H1 (cell line): ENCODE measurements around the gene TEKT3. TPM values are rescaled to one million over a fixed set of nuclear protein-coding genes. Genes with fewer than 3 reads are reported as not detected.

Experiments used
- CTCF ChIA-PET: fragments of 300-600 bp; sonication (Branson Sonifier 250); formaldehyde crosslinking; loops from one replicate; lab custom pipeline; 2021; ENCODE audit not compliant: partially characterized antibody; lab: Charles Lee
- POLR2A ChIA-PET: fragments of 300-600 bp; sonication (Branson Sonifier 250); formaldehyde crosslinking; loops from one replicate; lab custom pipeline; 2021; ENCODE audit warnings: inconsistent platforms; ENCODE audit not compliant: partially characterized antibody; lab: Charles Lee
- DNase-seq, 2 experiments: peaks; one replicate each; pipeline versions ENCODE4 v3.0.0 to v3.0.0-alpha.2; 2010 to 2022; ENCODE audit warnings: low spot score in 2 of 2, low read depth in 1 of 2, mixed read lengths in 1 of 2
- FAIRE-seq: peaks from 2 replicates; lab custom pipeline; 2011; peaks lifted over from hg19 to GRCh38; lab: Jason Lieb, UNC
- H2AFZ ChIP-seq: 2 replicates; pipeline ENCODE4 v1.8.1; 2012; ENCODE audit warnings: low read length, inconsistent platforms
- H2AK5ac ChIP-seq: 2 replicates; pipeline ENCODE4 v1.6.1; 2013; ENCODE audit warnings: low read depth, low read length
- H2BK120ac ChIP-seq: replicated peaks from 2 replicates; pipeline ENCODE3; 2013; ENCODE audit warnings: low read depth, low read length, inconsistent platforms
- H2BK12ac ChIP-seq: 2 replicates; pipeline ENCODE4 v1.6.1; 2013; ENCODE audit warnings: low read depth, low read length
- H2BK15ac ChIP-seq: 2 replicates; pipeline ENCODE4 v1.6.1; 2013; ENCODE audit warnings: low read length
- H2BK20ac ChIP-seq: 2 replicates; pipeline ENCODE4 v1.6.1; 2013; ENCODE audit warnings: low read length
- H2BK5ac ChIP-seq: 2 replicates; pipeline ENCODE4 v1.6.1; 2013; ENCODE audit warnings: low read depth, low read length
- H3K14ac ChIP-seq: 2 replicates; pipeline ENCODE4 v1.6.1; 2013; ENCODE audit warnings: inconsistent platforms; ENCODE audit not compliant: insufficient read length
- H3K18ac ChIP-seq: 2 replicates; pipeline ENCODE4 v1.6.1; 2013; ENCODE audit warnings: low read length; ENCODE audit errors: extremely low read depth
- H3K23ac ChIP-seq: 2 replicates; pipeline ENCODE4 v1.6.1; 2013; ENCODE audit warnings: inconsistent platforms; ENCODE audit not compliant: insufficient read length
- H3K23me2 ChIP-seq: 2 replicates; pipeline ENCODE4 v1.6.1; 2013; ENCODE audit warnings: low read depth, low read length
- H3K27ac ChIP-seq: 2 replicates; pipeline ENCODE4 v1.6.1; 2011; ENCODE audit warnings: low read depth, low read length, inconsistent platforms
- H3K27me3 ChIP-seq, 4 experiments: replicated peaks in 1 of 4; 1 replicate in 1 of 4; 2 replicates in 3 of 4; pipeline versions ENCODE4 v1.6.1 to v1.8.1; 2011 to 2013; ENCODE audit warnings: low read length in 3 of 4, mild to moderate bottlenecking in 3 of 4, inconsistent platforms in 2 of 4, mixed read lengths in 2 of 4, moderate library complexity in 1 of 4; ENCODE audit not compliant: control insufficient read depth in 3 of 4, insufficient read depth in 3 of 4; ENCODE audit errors: extremely low read depth in 1 of 4
- H3K36me3 ChIP-seq, 4 experiments: 2 replicates each; pipeline versions ENCODE4 v1.6.1 to v1.8.1; 2011 to 2013; ENCODE audit warnings: mild to moderate bottlenecking in 4 of 4, low read length in 3 of 4, moderate library complexity in 2 of 4, control low read depth in 1 of 4, inconsistent platforms in 1 of 4; ENCODE audit not compliant: insufficient read depth in 4 of 4, control insufficient read depth in 2 of 4
- H3K4ac ChIP-seq: replicated peaks from 2 replicates; pipeline ENCODE3; 2013; ENCODE audit warnings: low read length, low read depth, mixed read lengths, inconsistent platforms; ENCODE audit not compliant: insufficient read length
- H3K4me1 ChIP-seq, 4 experiments: replicated peaks in 1 of 4; 1 replicate in 1 of 4; 2 replicates in 3 of 4; pipeline versions ENCODE4 v1.6.1 to v1.8.1; 2011 to 2013; ENCODE audit warnings: low read length in 3 of 4, inconsistent platforms in 2 of 4, mixed read lengths in 1 of 4; ENCODE audit not compliant: insufficient read depth in 4 of 4, control insufficient read depth in 3 of 4
- H3K4me2 ChIP-seq, 2 experiments: 2 replicates each; pipeline versions ENCODE4 v1.6.1 to v1.8.1; 2011 to 2013; ENCODE audit warnings: low read depth in 2 of 2, low read length in 2 of 2, control low read depth in 1 of 2, inconsistent platforms in 1 of 2, mild to moderate bottlenecking in 1 of 2; ENCODE audit not compliant: insufficient read depth in 1 of 2
- H3K4me3 ChIP-seq, 4 experiments: fragments of 200-600, 300-600 bp in 1 of 4; sonication (generic), shearing (Covaris generic), sonication (Bioruptor Twin) in 1 of 4; 2 replicates each; pipeline versions ENCODE4 v1.5.1 to v1.8.1; 2011 to 2016; ENCODE audit warnings: low read length in 4 of 4, low read depth in 3 of 4, control low read depth in 2 of 4, inconsistent platforms in 2 of 4, mild to moderate bottlenecking in 2 of 4, mixed read lengths in 1 of 4, moderate library complexity in 1 of 4; ENCODE audit not compliant: insufficient read depth in 2 of 4; ENCODE audit errors: extremely low read depth in 1 of 4
- H3K56ac ChIP-seq: replicated peaks from 2 replicates; pipeline ENCODE3; 2013; ENCODE audit warnings: low read depth, mild to moderate bottlenecking, mixed read lengths, low read length, inconsistent platforms; ENCODE audit not compliant: insufficient read length
- H3K79me1 ChIP-seq: 2 replicates; pipeline ENCODE4 v1.6.1; 2013; ENCODE audit warnings: low read depth, low read length, control low read depth
- H3K79me2 ChIP-seq, 2 experiments: 2 replicates each; pipeline versions ENCODE4 v1.6.1 to v1.8.1; 2012 to 2013; ENCODE audit warnings: low read length in 2 of 2, mild to moderate bottlenecking in 2 of 2, inconsistent platforms in 1 of 2; ENCODE audit not compliant: insufficient read depth in 2 of 2, control insufficient read depth in 1 of 2
- H3K9ac ChIP-seq, 4 experiments: replicated peaks in 1 of 4; 1 replicate in 1 of 4; 2 replicates in 3 of 4; pipeline versions ENCODE4 v1.6.1 to v1.8.1; 2011 to 2013; ENCODE audit warnings: low read depth in 3 of 4, low read length in 3 of 4, control low read depth in 2 of 4, mild to moderate bottlenecking in 2 of 4, moderate library complexity in 2 of 4, inconsistent platforms in 1 of 4; ENCODE audit errors: extremely low read depth in 1 of 4
- H3K9me3 ChIP-seq, 2 experiments: 2 replicates each; pipeline versions ENCODE4 v1.6.1 to v1.8.1; 2012 to 2013; ENCODE audit warnings: mild to moderate bottlenecking in 2 of 2, moderate library complexity in 2 of 2, control low read depth in 1 of 2, inconsistent platforms in 1 of 2, low read depth in 1 of 2, low read length in 1 of 2, mixed read lengths in 1 of 2; ENCODE audit not compliant: insufficient read depth in 2 of 2
- H4K20me1 ChIP-seq, 2 experiments: replicated peaks in 1 of 2; 2 replicates each; pipeline versions ENCODE3 to v1.8.1; 2011 to 2013; ENCODE audit warnings: inconsistent platforms in 2 of 2, low read length in 2 of 2, mild to moderate bottlenecking in 1 of 2; ENCODE audit not compliant: insufficient read depth in 2 of 2, control insufficient read depth in 1 of 2
- H4K5ac ChIP-seq: 2 replicates; pipeline ENCODE4 v1.6.1; 2013; ENCODE audit warnings: low read length, low read depth, mixed read lengths, inconsistent platforms; ENCODE audit not compliant: insufficient read length
- H4K8ac ChIP-seq: 2 replicates; pipeline ENCODE4 v1.8.0; 2013; ENCODE audit warnings: mild to moderate bottlenecking, moderate library complexity, low read length, inconsistent platforms; ENCODE audit not compliant: insufficient read depth; ENCODE audit errors: extremely low read depth
- H4K91ac ChIP-seq: replicated peaks from 2 replicates; pipeline ENCODE3; 2013; ENCODE audit warnings: low read length, mixed read lengths, inconsistent platforms; ENCODE audit not compliant: insufficient read length
- CEBPB ChIP-seq: IDR thresholded peaks from 2 replicates; pipeline ENCODE4 v1.6.1; 2012; ENCODE audit warnings: low read depth, low read length
- KDM5A ChIP-seq: fragments of 200-600 bp; IDR thresholded peaks from 2 replicates; pipeline ENCODE4 v1.7.1; 2012; ENCODE audit warnings: mild to moderate bottlenecking, low read length, inconsistent platforms, mixed read lengths
- WGBS, 2 experiments: shearing (Covaris generic) in 1 of 2; methylation state at CpG; one replicate each; pipeline versions ENCODE4 v1.1.6 to v1.1.7; 2013 to 2015; ENCODE audit warnings: low lambda C conversion rate in 2 of 2, mixed read lengths in 2 of 2, inconsistent platforms in 1 of 2, low coverage in 1 of 2, missing lambda C conversion rate in 1 of 2; ENCODE audit not compliant: insufficient replicate concordance in 2 of 2, insufficient coverage in 1 of 2, insufficient read length in 1 of 2; ENCODE audit errors: extremely low coverage in 1 of 2, missing lambda C conversion rate in 1 of 2; 5-methylcytosine and 5-hydroxymethylcytosine counted together
- polyA plus RNA-seq, 7 experiments: library from polyadenylated mRNA; depleted of rRNA in 3 of 7; stranded (reverse) in 5 of 7; unstranded in 2 of 7; fragments of >200 nt in 5 of 7; fragments of 200-250 nt in 2 of 7; gene quantifications; 1 replicate in 5 of 7; 2 replicates in 1 of 7; 4 replicates in 1 of 7; pipeline versions ENCODE4 v1.2.1 to v1.2.3, GENCODE V29; 2011 to 2013; ENCODE audit warnings: missing spikeins in 2 of 7, mixed read lengths in 2 of 7
- total RNA-seq: library from RNA; stranded (reverse); fragmentation: NEBNext Ultra II Directional; extraction: Animal tissue kit (Norgen Biotek cat#: 25700); gene quantifications from 2 replicates; pipeline ENCODE4 v1.2.1, GENCODE V29; 2021

Gene TEKT3
- total and polyA plus RNA-seq, 2 of the 8 experiments (the other 6 are each of a cell fraction or from before 2014, with no cell fraction given) = 2.2 to 2.9 TPM

DNA sequence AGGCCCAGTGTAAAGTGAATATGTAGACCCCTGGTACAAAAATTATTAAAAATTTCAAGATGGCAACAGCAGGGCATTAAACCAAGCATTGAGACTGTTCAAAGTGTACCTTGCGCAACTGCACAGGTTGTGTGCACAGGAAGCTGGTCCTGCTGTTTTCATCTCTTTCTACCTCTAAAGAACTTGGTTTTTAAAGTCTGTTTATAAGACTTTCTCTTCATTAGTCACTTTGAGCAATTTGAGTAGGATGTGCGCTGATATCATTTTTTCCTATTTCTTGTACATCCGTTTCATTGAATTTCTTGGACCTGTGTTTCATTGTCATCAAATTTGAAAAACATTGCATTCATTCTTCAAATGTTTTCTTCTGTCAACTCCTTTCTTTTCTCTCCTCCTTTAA is 59.5 kb downstream of the TEKT3 start:
- Histone ChIP-seq H3K56ac (no peak overlapping the region), H2AFZ (no peak overlapping the region), H2AK5ac (no peak overlapping the region), H2BK120ac (no peak overlapping the region), H4K91ac (no peak overlapping the region), H4K20me1 (no peaks in the 10 kb centered on the region), H3K4me1 (peaks cover 0 to 9% (median 5%) of the 10 kb centered on the region in 4 experiments; a peak in 4 of 7 replicates), H3K27ac (no peak overlapping the region), H3K27me3 (no peaks in the 10 kb centered on the region), H3K9me3 (no peaks in the 10 kb centered on the region), H3K23ac (no peak overlapping the region), H3K79me1 (no peaks in the 10 kb centered on the region), H3K4ac (no peak overlapping the region), H3K36me3 (no peaks in the 10 kb centered on the region), H3K4me3 (no peak overlapping the region), H3K4me2 (no peak overlapping the region), H3K14ac (no peak overlapping the region), H4K5ac (no peak overlapping the region), H3K18ac (no peak overlapping the region), H2BK15ac (no peak overlapping the region), H3K79me2 (no peaks in the 10 kb centered on the region), H4K8ac (no peak overlapping the region), H3K23me2 (no peaks in the 10 kb centered on the region), H2BK12ac (no peak overlapping the region), H3K9ac (no peak overlapping the region), H2BK5ac (no peak overlapping the region), H2BK20ac (no peak overlapping the region)
- ChIA-PET CTCF (interaction anchor here (0.7 kb wide), 1 partner anchor 156 kb away, joined by 4 read pairs; no protein-coding TSS in a partner anchor), POLR2A (no interaction called here)
- 95% methylated on average over 3 of the region's 3 CpGs; no CpG with 5 or more reads in 1 of the 2 experiments for WGBS, 2 experiments
- DNase-seq = no peak
- FAIRE-seq = no peak
- peak; percentile 12; the same call in 1 of the 2 replicates for TF ChIP-seq CEBPB
- TF ChIP-seq KDM5A = no peak
